Liver (tissue), 9 donors: ENCODE results near the gene RNF126. TPM values are rescaled to one million over a fixed set of nuclear protein-coding genes. Genes with fewer than 3 reads are reported as not detected.

ENCODE experiments used
- DNase-seq: peaks from one replicate; pipeline ENCODE4 v3.0.0-alpha.2; 2017; ENCODE audit warnings: low spot score
- H3K27ac ChIP-seq, 2 donors: one replicate each; pipeline ENCODE4 v1.7.0; 2013; ENCODE audit warnings: inconsistent platforms in 2 of 2, low read length in 2 of 2, control low read depth in 1 of 2, low read depth in 1 of 2, mild to moderate bottlenecking in 1 of 2
- H3K27me3 ChIP-seq, 4 donors: one replicate each; pipeline versions ENCODE4 v1.6.1 to v1.7.0; 2013; ENCODE audit warnings: low read length in 3 of 4, inconsistent platforms in 1 of 4, mild to moderate bottlenecking in 1 of 4, moderate library complexity in 1 of 4; ENCODE audit not compliant: control insufficient read depth in 4 of 4, insufficient read depth in 4 of 4
- H3K36me3 ChIP-seq, 4 donors: one replicate each; pipeline versions ENCODE4 v1.6.1 to v1.7.0; 2013; ENCODE audit warnings: low read length in 3 of 4, mild to moderate bottlenecking in 3 of 4, low read depth in 1 of 4, moderate library complexity in 1 of 4; ENCODE audit not compliant: control insufficient read depth in 4 of 4, insufficient read depth in 3 of 4
- H3K4me1 ChIP-seq, 4 donors: one replicate each; pipeline versions ENCODE4 v1.6.1 to v1.7.0; 2013; ENCODE audit warnings: low read length in 3 of 4, mild to moderate bottlenecking in 3 of 4, moderate library complexity in 1 of 4; ENCODE audit not compliant: control insufficient read depth in 4 of 4, insufficient read depth in 4 of 4
- H3K4me3 ChIP-seq, 3 donors: one replicate each; pipeline versions ENCODE4 v1.6.1 to v1.7.0; 2013; ENCODE audit warnings: low read length in 3 of 3, control low read depth in 1 of 3, low read depth in 1 of 3, mild to moderate bottlenecking in 1 of 3
- H3K9ac ChIP-seq, 2 donors: one replicate each; pipeline ENCODE4 v1.7.0; 2013; ENCODE audit warnings: low read length in 2 of 2, mild to moderate bottlenecking in 2 of 2, moderate library complexity in 2 of 2, control low read depth in 1 of 2, low read depth in 1 of 2
- H3K9me3 ChIP-seq, 4 donors: one replicate each; pipeline versions ENCODE4 v1.6.1 to v1.7.0; 2013; ENCODE audit warnings: low read length in 3 of 4; ENCODE audit not compliant: control insufficient read depth in 4 of 4
- EGR1 ChIP-seq, 2 donors: IDR thresholded peaks; 2 replicates each; pipeline ENCODE4 v1.6.1; 2016 to 2018; ENCODE audit warnings: antibody characterized with exemption in 2 of 2, low read depth in 2 of 2
- FOXA1 ChIP-seq: IDR thresholded peaks from 2 replicates; pipeline ENCODE4 v1.6.1; 2016; ENCODE audit warnings: antibody characterized with exemption
- FOXA2 ChIP-seq: IDR thresholded peaks from 2 replicates; pipeline ENCODE4 v1.6.1; 2016; ENCODE audit warnings: antibody characterized with exemption
- GABPA ChIP-seq, 2 donors: IDR thresholded peaks in 1 of 2; conservative IDR thresholded peaks in 1 of 2; 2 replicates each; pipeline ENCODE4 v1.6.1; 2016; ENCODE audit warnings: antibody characterized with exemption in 2 of 2, mild to moderate bottlenecking in 1 of 2, moderate library complexity in 1 of 2
- HNF4A ChIP-seq, 2 donors: conservative IDR thresholded peaks; 2 replicates each; pipeline ENCODE4 v1.6.1; 2016; ENCODE audit warnings: antibody characterized with exemption in 2 of 2, mild to moderate bottlenecking in 2 of 2
- HNF4G ChIP-seq: IDR thresholded peaks from 2 replicates; pipeline ENCODE4 v1.6.1; 2016; ENCODE audit warnings: antibody characterized with exemption
- JUND ChIP-seq, 2 donors: IDR thresholded peaks; 2 replicates each; pipeline ENCODE4 v1.6.1; 2016; ENCODE audit warnings: antibody characterized with exemption in 2 of 2
- NR2F2 ChIP-seq: IDR thresholded peaks from 2 replicates; pipeline ENCODE4 v1.6.1; 2016; ENCODE audit warnings: antibody characterized with exemption
- SP1 ChIP-seq: IDR thresholded peaks from 2 replicates; pipeline ENCODE4 v1.6.1; 2018; ENCODE audit warnings: antibody characterized with exemption, mild to moderate bottlenecking
- YY1 ChIP-seq: IDR thresholded peaks from 2 replicates; pipeline ENCODE4 v1.6.1; 2016; ENCODE audit warnings: antibody characterized with exemption, mild to moderate bottlenecking
- WGBS: extraction: QIAGEN DNeasy Blood & Tissue Kit; methylation state at CpG from one replicate; pipeline ENCODE4 v1.1.7; 2013; 5-methylcytosine and 5-hydroxymethylcytosine counted together
- polyA plus RNA-seq, 2 donors: library from polyadenylated mRNA; stranded (reverse) in 1 of 2; unstranded in 1 of 2; fragments of 200-250 nt in 1 of 2; fragments of >200 nt in 1 of 2; fragmentation: Nextera tagmentation in 1 of 2; extraction: Ambion mirVana in 1 of 2; gene quantifications; one replicate each; pipeline versions ENCODE4 v1.2.1 to v1.2.3, GENCODE V29; 2013 to 2015
- total RNA-seq, 2 donors: library from RNA; depleted of rRNA; stranded (reverse); fragments of >200 nt; gene quantifications; one replicate each; pipeline ENCODE4 v1.2.3, GENCODE V29; 2014
- TF ChIP-seq, protein P1 (sequence below): IDR thresholded peaks from 2 replicates; pipeline ENCODE4 v1.6.1; 2016; ENCODE audit warnings: antibody characterized with exemption
- TF ChIP-seq, protein P2 (sequence below): fragments of 150-350 bp; IDR thresholded peaks from 2 replicates; pipeline ENCODE4 v1.5.1; 2017; ENCODE audit warnings: improper control_type of control experiment, low read depth, low read length; ENCODE audit not compliant: missing input control
- TF ChIP-seq, protein P3 (sequence below): IDR thresholded peaks from 2 replicates; pipeline ENCODE4 v1.6.1; 2016; ENCODE audit warnings: antibody characterized with exemption
- TF ChIP-seq, protein P4 (sequence below): IDR thresholded peaks from 2 replicates; pipeline ENCODE4 v1.6.1; 2016; ENCODE audit warnings: antibody characterized with exemption, mild to moderate bottlenecking
- TF ChIP-seq, protein P5 (sequence below): IDR thresholded peaks from 2 replicates; pipeline ENCODE4 v1.6.1; 2016; ENCODE audit warnings: antibody characterized with exemption
- donor health status: healthy.
- donor health status: healthy.
- donor health status: healthy.
- donor health status: healthy.
- donor health status: healthy.

Gene RNF126
- total and polyA plus RNA-seq, 4 donors: 16.7 to 32.7 (median 24.1) TPM

DNA sequence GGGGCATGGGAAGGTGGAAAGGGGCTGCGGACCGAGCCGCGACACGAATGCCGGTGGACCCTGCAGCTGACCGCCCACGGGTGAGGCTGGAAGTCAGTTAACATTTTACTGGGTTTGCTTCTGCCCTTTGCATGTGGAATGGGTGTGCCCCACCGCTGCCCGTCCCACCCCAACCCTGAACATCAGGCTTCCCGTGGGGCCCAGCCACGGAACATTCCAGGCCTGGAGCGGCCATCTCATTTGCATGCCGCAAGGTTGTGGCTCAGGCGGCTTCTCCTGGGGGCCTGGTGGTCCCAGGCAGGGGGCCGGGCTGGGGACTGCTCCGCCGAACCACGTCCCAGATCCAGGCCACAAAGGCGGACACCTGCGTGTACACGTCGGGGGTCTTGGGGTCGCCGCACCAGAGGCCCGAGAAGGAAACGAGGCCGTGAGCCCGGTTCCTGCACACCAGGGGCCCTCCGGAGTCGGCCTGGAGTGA lies 22.5 kb upstream of the RNF126 start:
- Histone ChIP-seq H3K4me1 (peaks cover 0 to 2% (median 0%) of the 10 kb centered on the region in 4 donors), H3K9ac (no peak overlapping the region), H3K4me3 (no peak overlapping the region), H3K36me3 (no peaks in the 10 kb centered on the region), H3K27ac (no peak overlapping the region), H3K9me3 (no peaks in the 10 kb centered on the region), H3K27me3 (no peaks in the 10 kb centered on the region)
- WGBS: 84% methylated on average over 31 of the region's 31 CpGs
- TF ChIP-seq, protein P1, sequence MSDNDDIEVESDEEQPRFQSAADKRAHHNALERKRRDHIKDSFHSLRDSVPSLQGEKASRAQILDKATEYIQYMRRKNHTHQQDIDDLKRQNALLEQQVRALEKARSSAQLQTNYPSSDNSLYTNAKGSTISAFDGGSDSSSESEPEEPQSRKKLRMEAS: no peak
- TF ChIP-seq, protein P2, sequence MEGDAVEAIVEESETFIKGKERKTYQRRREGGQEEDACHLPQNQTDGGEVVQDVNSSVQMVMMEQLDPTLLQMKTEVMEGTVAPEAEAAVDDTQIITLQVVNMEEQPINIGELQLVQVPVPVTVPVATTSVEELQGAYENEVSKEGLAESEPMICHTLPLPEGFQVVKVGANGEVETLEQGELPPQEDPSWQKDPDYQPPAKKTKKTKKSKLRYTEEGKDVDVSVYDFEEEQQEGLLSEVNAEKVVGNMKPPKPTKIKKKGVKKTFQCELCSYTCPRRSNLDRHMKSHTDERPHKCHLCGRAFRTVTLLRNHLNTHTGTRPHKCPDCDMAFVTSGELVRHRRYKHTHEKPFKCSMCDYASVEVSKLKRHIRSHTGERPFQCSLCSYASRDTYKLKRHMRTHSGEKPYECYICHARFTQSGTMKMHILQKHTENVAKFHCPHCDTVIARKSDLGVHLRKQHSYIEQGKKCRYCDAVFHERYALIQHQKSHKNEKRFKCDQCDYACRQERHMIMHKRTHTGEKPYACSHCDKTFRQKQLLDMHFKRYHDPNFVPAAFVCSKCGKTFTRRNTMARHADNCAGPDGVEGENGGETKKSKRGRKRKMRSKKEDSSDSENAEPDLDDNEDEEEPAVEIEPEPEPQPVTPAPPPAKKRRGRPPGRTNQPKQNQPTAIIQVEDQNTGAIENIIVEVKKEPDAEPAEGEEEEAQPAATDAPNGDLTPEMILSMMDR: no peak
- TF ChIP-seq YY1: no peak
- TF ChIP-seq, protein P3, sequence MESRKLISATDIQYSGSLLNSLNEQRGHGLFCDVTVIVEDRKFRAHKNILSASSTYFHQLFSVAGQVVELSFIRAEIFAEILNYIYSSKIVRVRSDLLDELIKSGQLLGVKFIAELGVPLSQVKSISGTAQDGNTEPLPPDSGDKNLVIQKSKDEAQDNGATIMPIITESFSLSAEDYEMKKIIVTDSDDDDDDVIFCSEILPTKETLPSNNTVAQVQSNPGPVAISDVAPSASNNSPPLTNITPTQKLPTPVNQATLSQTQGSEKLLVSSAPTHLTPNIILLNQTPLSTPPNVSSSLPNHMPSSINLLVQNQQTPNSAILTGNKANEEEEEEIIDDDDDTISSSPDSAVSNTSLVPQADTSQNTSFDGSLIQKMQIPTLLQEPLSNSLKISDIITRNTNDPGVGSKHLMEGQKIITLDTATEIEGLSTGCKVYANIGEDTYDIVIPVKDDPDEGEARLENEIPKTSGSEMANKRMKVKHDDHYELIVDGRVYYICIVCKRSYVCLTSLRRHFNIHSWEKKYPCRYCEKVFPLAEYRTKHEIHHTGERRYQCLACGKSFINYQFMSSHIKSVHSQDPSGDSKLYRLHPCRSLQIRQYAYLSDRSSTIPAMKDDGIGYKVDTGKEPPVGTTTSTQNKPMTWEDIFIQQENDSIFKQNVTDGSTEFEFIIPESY: no peak
- DNase-seq: no peak

DNA sequence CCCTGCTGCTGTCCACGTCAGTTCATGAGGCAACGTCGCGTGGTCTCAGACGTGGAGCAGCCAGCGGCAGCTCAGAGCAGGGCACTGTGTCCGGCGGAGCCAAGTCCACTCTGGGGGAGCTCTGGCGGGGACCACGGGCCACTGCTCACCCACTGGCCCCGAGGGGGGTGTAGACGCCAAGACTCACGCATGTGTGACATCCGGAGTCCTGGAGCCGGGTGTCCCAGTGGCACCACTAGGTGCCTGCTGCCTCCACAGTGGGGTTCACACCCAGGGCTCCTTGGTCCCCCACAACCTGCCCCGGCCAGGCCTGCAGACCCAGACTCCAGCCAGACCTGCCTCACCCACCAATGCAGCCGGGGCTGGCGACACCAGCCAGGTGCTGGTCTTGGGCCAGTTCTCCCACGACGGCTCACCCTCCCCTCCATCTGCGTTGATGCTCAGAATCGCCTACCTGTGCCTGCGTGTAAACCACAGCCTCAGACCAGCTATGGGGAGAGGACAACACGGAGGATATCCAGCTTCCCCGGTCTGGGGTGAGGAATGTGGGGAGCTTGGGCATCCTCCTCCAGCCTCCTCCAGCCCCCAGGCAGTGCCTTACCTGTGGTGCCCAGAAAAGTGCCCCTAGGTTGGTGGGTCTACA lies 19.8 kb upstream of the RNF126 start:
- Histone ChIP-seq H3K4me1 (peaks cover 0 to 10% (median 6%) of the 10 kb centered on the region in 4 donors), H3K4me3 (no peak overlapping the region), H3K27ac (no peak overlapping the region), H3K27me3 (no peaks in the 10 kb centered on the region), H3K36me3 (no peaks in the 10 kb centered on the region), H3K9ac (no peak overlapping the region), H3K9me3 (no peaks in the 10 kb centered on the region)
- 79% methylated on average over 25 of the region's 25 CpGs for WGBS
- TF ChIP-seq, protein P1: no peak
- TF ChIP-seq FOXA2 (no peak), NR2F2 (no peak), JUND (IDR thresholded peaks at IDR 0.05) (no peak), HNF4G (no peak), FOXA1 (no peak), GABPA (IDR thresholded peaks at IDR 0.05 in 1 of 2, conservative IDR thresholded peaks at IDR 0.05 in 1 of 2) (no peak), EGR1 (IDR thresholded peaks at IDR 0.05; ENCODE audit: low read depth in 2 of 2) (no peak), HNF4A (conservative IDR thresholded peaks at IDR 0.05) (no peak), SP1 (no peak)
- TF ChIP-seq, protein P4, sequence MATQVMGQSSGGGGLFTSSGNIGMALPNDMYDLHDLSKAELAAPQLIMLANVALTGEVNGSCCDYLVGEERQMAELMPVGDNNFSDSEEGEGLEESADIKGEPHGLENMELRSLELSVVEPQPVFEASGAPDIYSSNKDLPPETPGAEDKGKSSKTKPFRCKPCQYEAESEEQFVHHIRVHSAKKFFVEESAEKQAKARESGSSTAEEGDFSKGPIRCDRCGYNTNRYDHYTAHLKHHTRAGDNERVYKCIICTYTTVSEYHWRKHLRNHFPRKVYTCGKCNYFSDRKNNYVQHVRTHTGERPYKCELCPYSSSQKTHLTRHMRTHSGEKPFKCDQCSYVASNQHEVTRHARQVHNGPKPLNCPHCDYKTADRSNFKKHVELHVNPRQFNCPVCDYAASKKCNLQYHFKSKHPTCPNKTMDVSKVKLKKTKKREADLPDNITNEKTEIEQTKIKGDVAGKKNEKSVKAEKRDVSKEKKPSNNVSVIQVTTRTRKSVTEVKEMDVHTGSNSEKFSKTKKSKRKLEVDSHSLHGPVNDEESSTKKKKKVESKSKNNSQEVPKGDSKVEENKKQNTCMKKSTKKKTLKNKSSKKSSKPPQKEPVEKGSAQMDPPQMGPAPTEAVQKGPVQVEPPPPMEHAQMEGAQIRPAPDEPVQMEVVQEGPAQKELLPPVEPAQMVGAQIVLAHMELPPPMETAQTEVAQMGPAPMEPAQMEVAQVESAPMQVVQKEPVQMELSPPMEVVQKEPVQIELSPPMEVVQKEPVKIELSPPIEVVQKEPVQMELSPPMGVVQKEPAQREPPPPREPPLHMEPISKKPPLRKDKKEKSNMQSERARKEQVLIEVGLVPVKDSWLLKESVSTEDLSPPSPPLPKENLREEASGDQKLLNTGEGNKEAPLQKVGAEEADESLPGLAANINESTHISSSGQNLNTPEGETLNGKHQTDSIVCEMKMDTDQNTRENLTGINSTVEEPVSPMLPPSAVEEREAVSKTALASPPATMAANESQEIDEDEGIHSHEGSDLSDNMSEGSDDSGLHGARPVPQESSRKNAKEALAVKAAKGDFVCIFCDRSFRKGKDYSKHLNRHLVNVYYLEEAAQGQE: no peak
- TF ChIP-seq, protein P2: no peak
- TF ChIP-seq, protein P5, sequence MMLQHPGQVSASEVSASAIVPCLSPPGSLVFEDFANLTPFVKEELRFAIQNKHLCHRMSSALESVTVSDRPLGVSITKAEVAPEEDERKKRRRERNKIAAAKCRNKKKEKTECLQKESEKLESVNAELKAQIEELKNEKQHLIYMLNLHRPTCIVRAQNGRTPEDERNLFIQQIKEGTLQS: no peak
- no peak for DNase-seq
